ENCODE results near the gene BCO2. TPM values are rescaled to one million over a fixed set of nuclear protein-coding genes. Genes with fewer than 3 reads are reported as not detected.
A peak's percentile ranks its signal among the peaks of the same experiment; 100 is the strongest.

The BCO2 gene
- total and polyA plus RNA-seq, 4 donors = 0.70 to 190 (median 78.8) TPM

DNA sequence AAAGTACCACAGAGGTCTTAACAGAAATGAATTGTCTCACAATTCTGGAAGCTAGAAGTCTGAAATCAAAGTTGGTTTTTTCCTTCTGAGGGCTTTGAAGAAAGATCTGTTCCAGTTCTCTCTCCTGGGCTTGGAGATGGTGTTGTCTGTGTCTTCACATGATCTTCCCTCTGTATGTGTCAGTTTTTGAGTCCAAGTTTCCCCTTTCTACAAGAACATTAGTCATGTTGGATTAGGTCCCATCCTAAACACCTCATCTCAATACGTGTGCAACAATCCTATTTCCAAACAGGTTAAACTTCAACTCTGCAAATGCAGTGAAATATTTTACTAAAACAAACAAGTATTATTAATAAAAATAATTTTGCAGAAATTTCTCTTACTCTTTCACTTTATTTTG is 47.8 kb downstream of the BCO2 start:
- peak overlapping the region; percentile 85 to 88 for H3K27ac ChIP-seq (ENCODE audit: low read depth in 1 of 2, low read length in 2 of 2)
- no peak overlapping the region for H3K9ac ChIP-seq (ENCODE audit: low read depth in 1 of 2, low read length in 2 of 2)
- H3K4me1 ChIP-seq (ENCODE audit: control insufficient read depth in 4 of 4, insufficient read depth in 4 of 4, low read length in 3 of 4) = peaks cover 20 to 61% (median 39%) of the 10 kb centered on the region in 4 donors
- H3K9me3 ChIP-seq (ENCODE audit: control insufficient read depth in 4 of 4, low read length in 3 of 4) = no peaks in the 10 kb centered on the region
- no peak overlapping the region for H3K4me3 ChIP-seq (ENCODE audit: low read depth in 1 of 3, low read length in 3 of 3)
- no peak for DNase-seq (ENCODE audit: low spot score)
- no peak for TF ChIP-seq HNF4G (IDR thresholded peaks at IDR 0.05)
- peak in 1 of 2 donors; percentile 19 for TF ChIP-seq JUND (IDR thresholded peaks at IDR 0.05)
- TF ChIP-seq HNF4A (conservative IDR thresholded peaks at IDR 0.05) = peak; percentile 22 to 50
- TF ChIP-seq NR2F2 (IDR thresholded peaks at IDR 0.05) = no peak
- peak; percentile 17 for TF ChIP-seq YY1 (IDR thresholded peaks at IDR 0.05)
- TF ChIP-seq, protein P1, sequence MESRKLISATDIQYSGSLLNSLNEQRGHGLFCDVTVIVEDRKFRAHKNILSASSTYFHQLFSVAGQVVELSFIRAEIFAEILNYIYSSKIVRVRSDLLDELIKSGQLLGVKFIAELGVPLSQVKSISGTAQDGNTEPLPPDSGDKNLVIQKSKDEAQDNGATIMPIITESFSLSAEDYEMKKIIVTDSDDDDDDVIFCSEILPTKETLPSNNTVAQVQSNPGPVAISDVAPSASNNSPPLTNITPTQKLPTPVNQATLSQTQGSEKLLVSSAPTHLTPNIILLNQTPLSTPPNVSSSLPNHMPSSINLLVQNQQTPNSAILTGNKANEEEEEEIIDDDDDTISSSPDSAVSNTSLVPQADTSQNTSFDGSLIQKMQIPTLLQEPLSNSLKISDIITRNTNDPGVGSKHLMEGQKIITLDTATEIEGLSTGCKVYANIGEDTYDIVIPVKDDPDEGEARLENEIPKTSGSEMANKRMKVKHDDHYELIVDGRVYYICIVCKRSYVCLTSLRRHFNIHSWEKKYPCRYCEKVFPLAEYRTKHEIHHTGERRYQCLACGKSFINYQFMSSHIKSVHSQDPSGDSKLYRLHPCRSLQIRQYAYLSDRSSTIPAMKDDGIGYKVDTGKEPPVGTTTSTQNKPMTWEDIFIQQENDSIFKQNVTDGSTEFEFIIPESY (IDR thresholded peaks at IDR 0.05) = peak; percentile 19
- H3K36me3 ChIP-seq (ENCODE audit: control insufficient read depth in 4 of 4, insufficient read depth in 3 of 4, low read depth in 1 of 4, low read length in 3 of 4) = peaks cover 0 to 6% (median 2%) of the 10 kb centered on the region in 4 donors
- no peaks in the 10 kb centered on the region for H3K27me3 ChIP-seq (ENCODE audit: control insufficient read depth in 4 of 4, insufficient read depth in 4 of 4, low read length in 3 of 4)
- WGBS = 31% methylated on average over 1 of the region's 1 CpG

DNA sequence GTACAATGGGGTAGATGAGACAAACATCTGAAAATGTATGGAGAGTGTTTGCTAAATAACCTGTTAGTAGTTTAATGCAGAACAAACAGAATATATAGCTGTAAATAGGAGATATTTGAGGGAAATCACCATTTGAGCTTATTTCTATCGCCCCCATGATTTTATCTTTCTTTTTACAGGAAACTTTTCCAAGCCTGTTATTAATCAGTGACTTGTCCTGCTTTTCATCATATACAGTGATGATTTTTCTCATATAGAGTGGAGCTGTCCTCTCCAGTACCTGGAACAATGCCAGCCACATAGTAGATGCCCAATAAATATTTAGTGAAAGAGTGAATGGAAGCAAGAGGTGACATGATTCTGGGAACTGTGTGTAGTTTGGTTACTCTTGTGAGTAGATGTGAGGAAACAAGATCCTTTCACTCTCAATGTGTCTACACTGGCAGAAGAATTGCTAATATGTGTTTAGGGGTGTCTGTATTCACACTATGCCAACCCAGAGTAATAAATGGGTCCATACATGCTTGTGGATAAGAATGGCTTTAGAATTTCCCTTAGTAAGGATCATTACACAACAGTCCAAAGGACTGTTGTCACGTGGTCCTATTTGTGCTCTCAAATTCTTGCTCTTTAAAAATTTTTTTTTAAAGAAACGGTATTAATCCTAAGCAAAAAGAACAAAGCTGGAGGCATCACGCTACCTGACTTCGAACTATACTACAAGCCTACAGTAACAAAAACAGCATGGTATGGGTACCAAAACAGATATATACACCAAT is 48.6 kb downstream of the BCO2 start:
- H3K4me1 ChIP-seq (ENCODE audit: control insufficient read depth in 4 of 4, insufficient read depth in 4 of 4, low read length in 3 of 4) = peaks cover 20 to 61% (median 39%) of the 10 kb centered on the region in 4 donors
- peaks cover 0 to 8% (median 4%) of the 10 kb centered on the region in 4 donors for H3K36me3 ChIP-seq (ENCODE audit: control insufficient read depth in 4 of 4, insufficient read depth in 3 of 4, low read depth in 1 of 4, low read length in 3 of 4)
- no peak overlapping the region for H3K4me3 ChIP-seq (ENCODE audit: low read depth in 1 of 3, low read length in 3 of 3)
- 75% methylated on average over 5 of the region's 5 CpGs for WGBS
- H3K27ac ChIP-seq (ENCODE audit: low read depth in 1 of 2, low read length in 2 of 2) = peak overlapping the region; percentile 69 to 88
- TF ChIP-seq RXRA (IDR thresholded peaks at IDR 0.05) = no peak
- TF ChIP-seq FOXA1 (IDR thresholded peaks at IDR 0.05) = no peak
- TF ChIP-seq, protein P1 (IDR thresholded peaks at IDR 0.05) = no peak
- TF ChIP-seq FOXA2 (IDR thresholded peaks at IDR 0.05) = no peak
- no peak for TF ChIP-seq SP1 (IDR thresholded peaks at IDR 0.05)
- peak; percentile 63 to 64 for TF ChIP-seq HNF4A (conservative IDR thresholded peaks at IDR 0.05)
- H3K27me3 ChIP-seq (ENCODE audit: control insufficient read depth in 4 of 4, insufficient read depth in 4 of 4, low read length in 3 of 4) = no peaks in the 10 kb centered on the region
- no peak overlapping the region for H3K9ac ChIP-seq (ENCODE audit: low read depth in 1 of 2, low read length in 2 of 2)
- no peak for DNase-seq (ENCODE audit: low spot score)
- no peaks in the 10 kb centered on the region for H3K9me3 ChIP-seq (ENCODE audit: control insufficient read depth in 4 of 4, low read length in 3 of 4)

DNA sequence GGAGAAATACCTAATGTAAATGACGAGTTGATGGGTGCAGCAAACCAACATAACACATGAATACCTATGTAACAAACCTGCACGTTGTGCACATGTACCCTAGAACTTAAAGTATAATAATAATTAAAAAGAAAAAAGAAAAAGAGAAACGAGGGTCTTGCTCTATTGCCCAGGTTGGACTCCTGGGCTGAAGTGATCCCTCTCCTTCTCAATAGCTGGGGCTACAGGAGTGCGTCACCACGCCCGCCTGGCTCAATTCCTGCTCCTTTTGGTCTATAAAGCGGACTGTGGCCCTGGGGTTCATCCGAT is 50.4 kb downstream of the BCO2 start:
- Histone ChIP-seq H3K9me3 (ENCODE audit: control insufficient read depth in 4 of 4, low read length in 3 of 4) (no peaks in the 10 kb centered on the region), H3K9ac (ENCODE audit: low read depth in 1 of 2, low read length in 2 of 2) (peak overlapping the region; percentile 77 to 97), H3K4me1 (ENCODE audit: control insufficient read depth in 4 of 4, insufficient read depth in 4 of 4, low read length in 3 of 4) (peaks cover 20 to 48% (median 27%) of the 10 kb centered on the region in 4 donors), H3K27ac (ENCODE audit: low read depth in 1 of 2, low read length in 2 of 2) (peak overlapping the region; percentile 96 to 97), H3K27me3 (ENCODE audit: control insufficient read depth in 4 of 4, insufficient read depth in 4 of 4, low read length in 3 of 4) (no peaks in the 10 kb centered on the region), H3K36me3 (ENCODE audit: control insufficient read depth in 4 of 4, insufficient read depth in 3 of 4, low read depth in 1 of 4, low read length in 3 of 4) (peaks cover 5 to 21% (median 16%) of the 10 kb centered on the region in 4 donors), H3K4me3 (ENCODE audit: low read depth in 1 of 3, low read length in 3 of 3) (peak overlapping the region; percentile 60 to 82 (median 61))
- WGBS = 20% methylated on average over 8 of the region's 8 CpGs
- no peak for DNase-seq (ENCODE audit: low spot score)
- TF ChIP-seq JUND (IDR thresholded peaks at IDR 0.05) = no peak
- TF ChIP-seq GABPA (IDR thresholded peaks at IDR 0.05 in 1 of 2, conservative IDR thresholded peaks at IDR 0.05 in 1 of 2) = no peak
- TF ChIP-seq FOXA2 (IDR thresholded peaks at IDR 0.05) = no peak
- TF ChIP-seq HNF4G (IDR thresholded peaks at IDR 0.05) = peak; percentile 91
- no peak for TF ChIP-seq FOXA1 (IDR thresholded peaks at IDR 0.05)
- TF ChIP-seq, protein P2, sequence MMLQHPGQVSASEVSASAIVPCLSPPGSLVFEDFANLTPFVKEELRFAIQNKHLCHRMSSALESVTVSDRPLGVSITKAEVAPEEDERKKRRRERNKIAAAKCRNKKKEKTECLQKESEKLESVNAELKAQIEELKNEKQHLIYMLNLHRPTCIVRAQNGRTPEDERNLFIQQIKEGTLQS (IDR thresholded peaks at IDR 0.05) = peak; percentile 93
- no peak for TF ChIP-seq NR2F2 (IDR thresholded peaks at IDR 0.05)
- TF ChIP-seq TAF1 (conservative IDR thresholded peaks at IDR 0.05) = no peak
- TF ChIP-seq, protein P3, sequence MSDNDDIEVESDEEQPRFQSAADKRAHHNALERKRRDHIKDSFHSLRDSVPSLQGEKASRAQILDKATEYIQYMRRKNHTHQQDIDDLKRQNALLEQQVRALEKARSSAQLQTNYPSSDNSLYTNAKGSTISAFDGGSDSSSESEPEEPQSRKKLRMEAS (IDR thresholded peaks at IDR 0.05) = no peak
- no peak for TF ChIP-seq RAD21 (IDR thresholded peaks at IDR 0.05)
- TF ChIP-seq, protein P4, sequence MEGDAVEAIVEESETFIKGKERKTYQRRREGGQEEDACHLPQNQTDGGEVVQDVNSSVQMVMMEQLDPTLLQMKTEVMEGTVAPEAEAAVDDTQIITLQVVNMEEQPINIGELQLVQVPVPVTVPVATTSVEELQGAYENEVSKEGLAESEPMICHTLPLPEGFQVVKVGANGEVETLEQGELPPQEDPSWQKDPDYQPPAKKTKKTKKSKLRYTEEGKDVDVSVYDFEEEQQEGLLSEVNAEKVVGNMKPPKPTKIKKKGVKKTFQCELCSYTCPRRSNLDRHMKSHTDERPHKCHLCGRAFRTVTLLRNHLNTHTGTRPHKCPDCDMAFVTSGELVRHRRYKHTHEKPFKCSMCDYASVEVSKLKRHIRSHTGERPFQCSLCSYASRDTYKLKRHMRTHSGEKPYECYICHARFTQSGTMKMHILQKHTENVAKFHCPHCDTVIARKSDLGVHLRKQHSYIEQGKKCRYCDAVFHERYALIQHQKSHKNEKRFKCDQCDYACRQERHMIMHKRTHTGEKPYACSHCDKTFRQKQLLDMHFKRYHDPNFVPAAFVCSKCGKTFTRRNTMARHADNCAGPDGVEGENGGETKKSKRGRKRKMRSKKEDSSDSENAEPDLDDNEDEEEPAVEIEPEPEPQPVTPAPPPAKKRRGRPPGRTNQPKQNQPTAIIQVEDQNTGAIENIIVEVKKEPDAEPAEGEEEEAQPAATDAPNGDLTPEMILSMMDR (IDR thresholded peaks at IDR 0.05; ENCODE audit: low read depth, low read length, missing input control) = no peak
- TF ChIP-seq SP1 (IDR thresholded peaks at IDR 0.05) = no peak
- no peak for TF ChIP-seq EGR1 (IDR thresholded peaks at IDR 0.05; ENCODE audit: low read depth in 2 of 2)
- TF ChIP-seq HNF4A (conservative IDR thresholded peaks at IDR 0.05) = peak in 1 of 2 donors; percentile 94
- no peak for TF ChIP-seq YY1 (IDR thresholded peaks at IDR 0.05)
